GM21447 (cell line): ENCODE measurements around the gene ZDHHC21.
"Not testable (repeated sequence)": the region's sequence is repeated elsewhere in the genome, so short reads cannot be mapped to it uniquely, and the experiment has no call there.

ENCODE experiments used
- ATAC-seq: cut with Tn5 transposase; IDR thresholded peaks from one replicate; pipeline ENCODE4 v1.9.1; 2021; ENCODE audit not compliant: unreplicated experiment

Gene ZDHHC21

DNA sequence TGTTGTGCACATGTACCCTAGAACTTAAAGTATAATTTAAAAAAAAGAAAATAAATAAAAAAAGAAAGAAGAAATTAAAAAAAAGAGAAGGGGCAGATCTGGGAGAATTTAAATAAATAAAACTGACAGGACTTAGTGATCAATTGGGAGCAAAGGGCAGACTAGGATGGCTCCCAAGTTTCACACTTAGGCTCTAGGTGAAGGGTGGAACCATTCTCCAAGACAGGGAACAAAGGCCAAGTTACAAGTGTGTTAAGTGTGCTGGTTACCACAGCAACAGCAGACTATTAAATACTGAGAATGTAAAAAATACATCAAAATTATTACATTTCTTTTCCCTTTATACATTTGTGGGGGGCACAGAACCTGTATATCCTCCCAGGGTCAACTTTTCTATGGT lies 7.1 kb downstream of the ZDHHC21 start:
- no peak for ATAC-seq

DNA sequence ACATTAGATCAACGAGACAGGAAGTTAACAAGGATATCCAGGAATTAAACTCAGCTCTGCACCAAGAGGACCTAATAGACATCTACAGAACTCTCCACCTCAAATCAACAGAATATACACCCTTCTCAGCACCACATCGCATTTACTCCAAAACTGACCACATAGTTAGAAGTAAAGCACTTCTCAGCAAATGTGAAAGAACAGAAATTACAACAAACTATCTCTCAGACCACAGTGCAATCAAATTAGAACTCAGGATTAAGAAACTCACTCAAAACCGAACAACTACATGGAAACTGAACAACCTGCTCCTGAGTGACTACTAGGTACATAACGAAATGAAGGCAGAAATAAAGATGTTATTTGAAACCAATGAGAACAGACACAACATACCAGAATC lies 10.6 kb downstream of the ZDHHC21 start:
- not testable (repeated sequence) for ATAC-seq

DNA sequence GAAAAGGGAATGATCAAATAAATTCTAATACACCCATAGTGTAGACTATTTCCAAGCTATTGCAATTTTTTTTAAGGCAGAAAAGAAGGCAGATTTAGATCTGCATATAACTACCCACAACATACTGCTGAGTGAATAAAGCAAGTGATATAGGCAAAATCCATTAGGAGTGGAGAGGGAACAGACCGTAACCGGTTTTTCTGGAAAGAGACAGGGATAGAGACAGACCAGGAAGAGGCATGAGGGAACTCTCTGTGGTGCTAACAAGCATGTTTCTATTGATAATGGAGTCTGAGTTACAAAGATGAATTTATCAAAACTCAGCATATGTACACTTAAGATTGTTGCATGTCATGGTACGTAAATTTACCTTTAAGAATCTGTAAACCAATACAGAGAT lies 14.5 kb downstream of the ZDHHC21 start:
- ATAC-seq: no peak

DNA sequence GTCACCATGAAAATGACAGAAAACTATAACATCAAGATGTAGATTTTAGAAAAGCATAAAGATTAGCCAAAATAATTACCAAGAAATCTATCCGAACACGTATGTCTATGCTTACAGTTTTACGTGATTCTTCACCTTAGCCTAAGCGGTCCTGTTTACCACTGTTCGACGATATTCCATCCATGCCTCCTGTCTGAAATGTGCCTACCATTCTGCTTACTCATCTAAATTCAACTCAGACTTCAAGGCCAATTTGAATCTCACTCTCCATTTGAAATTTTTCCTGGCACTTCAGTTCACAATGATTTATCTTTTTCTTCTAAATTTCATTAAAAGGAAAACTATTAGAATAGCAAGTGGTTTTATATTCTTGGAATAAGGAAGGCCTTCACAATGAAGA lies 15.4 kb downstream of the ZDHHC21 start:
- ATAC-seq: no peak

- ATAC-seq: no peak
Measured at GRCh38 chr9:14677396-14677795, 15.8 kb downstream of the ZDHHC21 start.

GRCh38 chr9:14674630-14675029 lies 18.6 kb downstream of the ZDHHC21 start:
- no peak for ATAC-seq

DNA sequence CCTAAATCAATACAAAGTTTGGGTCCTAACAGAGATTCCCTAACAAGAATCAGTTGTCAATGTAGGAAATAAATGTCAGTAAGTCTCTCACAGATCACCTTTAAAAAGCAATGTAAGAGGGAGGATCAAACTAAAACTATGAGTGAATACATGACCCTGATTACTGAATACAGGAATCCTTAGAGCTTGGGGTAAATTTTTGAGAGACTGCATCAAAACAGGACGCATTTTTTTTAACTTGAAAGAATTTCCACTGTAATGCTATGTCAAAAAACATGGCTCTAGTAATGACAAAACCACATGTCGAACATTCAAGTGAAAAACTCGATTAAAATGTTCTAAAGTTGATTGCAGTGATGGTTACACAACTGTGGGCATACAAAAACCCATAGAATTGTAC lies 21.9 kb downstream of the ZDHHC21 start:
- no peak for ATAC-seq

- ATAC-seq: no peak
Measured at GRCh38 chr9:14670718-14671117, 22.5 kb downstream of the ZDHHC21 start.

- not testable (repeated sequence) for ATAC-seq
Measured at GRCh38 chr9:14664022-14664421, 29.2 kb downstream of the ZDHHC21 start.

DNA sequence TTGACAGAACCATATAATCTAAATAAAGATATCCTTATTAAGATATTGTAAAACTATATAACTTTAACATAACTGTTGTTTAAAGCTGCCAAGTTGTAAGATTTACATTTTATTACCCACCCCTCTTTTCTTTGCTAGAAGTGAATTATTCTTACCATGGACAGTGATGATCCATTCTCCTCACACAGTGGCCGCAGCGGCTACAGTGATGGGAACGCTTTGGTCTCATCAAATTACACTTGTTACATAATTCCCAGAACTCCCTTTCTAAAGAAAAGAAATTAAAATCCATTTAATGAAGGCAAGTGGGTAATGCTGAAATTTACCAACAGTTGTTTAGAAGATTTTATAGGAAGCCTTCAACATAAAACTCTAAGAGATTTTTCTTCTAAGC lies 31.2 kb downstream of the ZDHHC21 start:
- ATAC-seq: no peak

GRCh38 chr9:14661421-14662059 lies 31.7 kb downstream of the ZDHHC21 start:
- no peak for ATAC-seq

DNA sequence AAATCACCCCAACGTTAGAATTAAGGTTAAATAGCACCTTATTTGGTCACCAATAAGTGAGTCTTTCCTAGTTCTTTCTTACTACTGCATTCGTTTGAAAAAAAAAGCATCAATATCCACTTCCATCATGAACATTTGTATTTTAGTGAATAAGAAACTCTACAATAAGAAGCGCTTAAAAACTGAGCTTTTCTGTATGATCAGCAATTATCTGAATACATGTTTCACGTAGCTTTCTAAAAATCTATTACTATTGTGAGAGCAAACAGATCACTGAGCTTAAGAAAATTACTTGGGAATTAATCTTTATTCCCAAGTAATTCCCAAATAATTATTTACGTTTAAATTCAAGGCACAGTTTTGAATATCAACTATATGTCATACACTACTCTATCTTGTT lies 32.5 kb downstream of the ZDHHC21 start:
- ATAC-seq: no peak

DNA sequence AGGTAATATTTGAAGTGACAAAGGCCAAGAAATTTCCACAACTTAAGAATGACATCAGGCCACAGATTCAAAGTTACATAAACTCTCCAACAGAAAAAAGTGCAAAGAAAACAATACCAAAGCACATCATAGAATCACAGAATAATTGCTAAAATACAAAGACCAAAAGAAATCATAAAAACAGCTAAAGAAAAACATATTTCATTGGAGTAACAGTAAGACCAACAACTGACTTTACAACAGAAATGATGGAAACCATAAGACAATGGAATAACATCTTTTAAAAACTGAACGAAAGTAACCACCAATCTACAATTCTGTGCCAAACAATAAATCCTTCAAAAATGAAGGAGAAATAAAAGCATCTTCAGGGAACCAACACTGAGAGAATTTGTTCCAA lies 38.3 kb downstream of the ZDHHC21 start:
- ATAC-seq: no peak

DNA sequence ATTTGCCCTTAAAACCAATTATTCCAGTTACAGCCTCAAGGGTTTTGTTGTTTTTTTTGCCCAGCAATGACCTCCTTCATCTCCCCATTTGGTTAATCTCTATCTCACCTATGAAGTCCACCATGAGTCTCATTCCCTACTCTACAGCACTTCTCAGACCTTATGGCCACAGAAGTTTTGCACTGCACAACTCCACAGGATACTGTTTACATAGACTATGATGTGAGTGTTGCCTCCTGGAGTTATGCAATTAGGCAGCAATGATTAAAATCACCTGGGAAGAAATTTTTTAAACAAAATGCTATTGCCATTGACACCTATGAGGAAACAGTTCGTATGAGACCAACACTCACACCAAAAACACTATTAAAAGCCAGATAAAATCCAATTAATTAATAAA lies 39.7 kb downstream of the ZDHHC21 start:
- no peak for ATAC-seq

DNA sequence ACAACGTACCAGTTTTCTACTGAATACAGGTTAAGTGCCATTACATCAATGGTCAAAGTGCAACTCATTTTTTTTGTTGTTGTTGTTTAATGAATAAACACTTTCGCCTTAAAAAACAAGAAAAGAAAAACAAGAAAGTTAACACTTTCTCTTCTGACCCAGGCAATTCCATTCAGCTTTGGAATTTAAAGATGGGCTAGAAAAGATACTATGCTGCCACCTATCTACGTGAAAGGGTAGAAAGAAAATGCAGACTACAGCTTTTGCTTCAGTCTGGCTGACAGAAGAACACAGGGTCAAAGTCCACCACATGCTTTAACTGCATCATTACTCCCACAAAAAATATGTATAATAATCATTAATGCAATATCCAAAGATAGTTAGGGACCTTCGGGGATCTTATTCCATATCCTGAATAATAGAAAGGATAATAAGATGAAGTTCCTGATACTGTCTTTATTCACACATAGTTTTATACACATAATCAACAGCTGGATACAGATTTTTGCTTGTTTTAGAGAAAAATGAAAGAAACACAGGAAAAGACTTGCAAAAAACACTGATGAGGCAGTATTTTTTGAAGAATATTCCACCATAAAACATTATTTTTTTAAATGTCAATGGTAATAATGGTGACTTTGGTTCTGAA lies 40.4 kb downstream of the ZDHHC21 start:
- no peak for ATAC-seq

GRCh38 chr9:14650596-14650995 lies 42.6 kb downstream of the ZDHHC21 start:
- ATAC-seq: no peak

GRCh38 chr9:14645648-14646047 lies 47.6 kb downstream of the ZDHHC21 start:
- no peak for ATAC-seq

DNA sequence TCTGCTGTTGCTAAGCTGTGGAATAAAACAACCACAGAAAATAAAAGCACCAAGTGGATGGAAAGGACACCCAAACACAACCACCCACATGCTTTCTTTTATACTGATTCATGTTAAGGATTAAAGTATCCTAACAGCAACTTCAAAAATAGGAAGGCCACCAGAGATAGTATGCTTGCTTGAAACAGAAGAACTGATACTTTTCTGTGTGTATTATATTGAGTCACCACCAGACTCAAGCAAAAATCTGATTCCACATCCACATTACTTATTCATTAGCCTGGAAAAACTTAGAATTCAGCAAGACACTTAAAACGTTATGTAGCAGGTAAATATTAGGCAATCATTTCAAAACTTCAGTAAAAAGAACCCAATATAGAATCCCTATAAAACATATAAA lies 52.3 kb downstream of the ZDHHC21 start:
- no peak for ATAC-seq

- ATAC-seq: no peak
Measured at GRCh38 chr9:14640294-14640693, 52.9 kb downstream of the ZDHHC21 start.

GRCh38 chr9:14633906-14634565 lies 59.2 kb downstream of the ZDHHC21 start:
- ATAC-seq: no peak

GRCh38 chr9:14633148-14633547 lies 60.1 kb downstream of the ZDHHC21 start:
- ATAC-seq: no peak

DNA sequence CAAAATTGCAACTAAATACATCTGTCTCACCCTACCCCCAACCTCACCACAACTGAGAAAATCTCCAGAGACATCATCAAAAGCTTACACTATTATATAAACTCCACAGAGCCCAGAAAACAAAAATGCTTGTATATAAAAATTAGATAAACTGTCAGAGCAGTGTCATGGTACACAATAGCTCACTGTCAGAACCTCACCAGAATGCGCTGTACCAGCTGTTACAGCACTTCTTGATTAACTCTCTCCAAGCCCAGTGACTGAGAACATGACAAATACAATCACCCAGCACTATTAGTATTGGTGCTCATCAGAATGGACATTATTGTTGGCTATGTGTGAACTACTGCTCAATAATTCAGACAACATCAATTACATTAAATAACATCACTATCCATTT lies 65.7 kb downstream of the ZDHHC21 start:
- no peak for ATAC-seq
